Renal pelvis (tissue), 4 donors: Measurements from ENCODE around the gene ADORA2B. TPM values are rescaled to one million over a fixed set of nuclear protein-coding genes. Genes with fewer than 3 reads are reported as not detected.
"Not testable (repeated sequence)": the region's sequence is repeated elsewhere in the genome, so short reads cannot be mapped to it uniquely, and the experiment has no call there.

Source experiments
- DNase-seq: peaks from one replicate; pipeline ENCODE4 v3.0.0-alpha.2; 2013
- polyA plus RNA-seq, 3 donors: library from polyadenylated mRNA; unstranded; fragments of 120-200 nt; gene quantifications; one replicate each; pipeline ENCODE4 v1.2.1, GENCODE V29; 2013; ENCODE audit not compliant: insufficient read length in 3 of 3

The ADORA2B gene
- polyA plus RNA-seq, 3 donors: 1.3 to 7.9 (median 4.9) TPM

DNA sequence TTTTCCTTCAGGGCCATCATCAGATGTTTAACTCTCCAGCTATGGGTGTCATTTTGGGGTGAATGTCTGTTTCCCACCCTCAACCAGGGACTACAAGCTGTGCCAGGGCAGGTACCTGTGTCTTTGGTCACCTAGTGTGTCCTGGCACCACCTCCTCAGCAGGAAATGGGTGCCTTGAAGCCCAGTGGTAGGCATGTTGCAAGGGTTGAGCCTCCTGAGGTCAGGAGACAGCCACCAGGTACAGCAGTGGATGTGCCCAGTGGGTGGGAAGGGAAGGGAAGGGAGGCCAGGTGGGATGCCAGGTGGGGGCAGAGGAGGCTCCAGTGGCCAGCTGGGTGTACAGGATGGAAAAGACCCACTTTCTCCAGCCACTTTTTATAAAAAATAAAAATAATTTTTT, 25.5 kb upstream of the ADORA2B start:
- DNase-seq: no peak

DNA sequence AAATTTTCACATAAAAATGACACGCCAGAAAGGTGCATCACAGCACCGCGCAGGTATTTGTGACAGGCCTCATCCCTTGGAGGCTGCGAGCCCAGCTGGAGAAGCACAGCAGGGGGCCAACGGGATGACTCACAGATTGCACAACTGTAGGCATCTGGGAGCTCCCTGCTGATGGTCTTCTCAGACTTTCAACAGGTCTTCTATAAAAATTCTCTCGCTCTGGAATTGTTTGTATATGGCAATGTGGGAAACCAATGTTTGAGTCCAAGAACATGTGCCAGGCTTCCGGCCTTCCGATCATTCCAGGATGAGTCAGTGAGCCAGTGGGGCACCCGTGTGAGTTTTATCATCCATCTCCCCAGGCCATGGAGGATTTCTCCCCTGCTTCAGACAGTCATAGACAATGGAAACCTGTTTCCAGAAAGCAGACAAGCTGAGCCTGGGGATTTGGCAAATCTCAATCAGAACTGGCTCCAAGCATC, 24.1 kb upstream of the ADORA2B start:
- no peak for DNase-seq

DNA sequence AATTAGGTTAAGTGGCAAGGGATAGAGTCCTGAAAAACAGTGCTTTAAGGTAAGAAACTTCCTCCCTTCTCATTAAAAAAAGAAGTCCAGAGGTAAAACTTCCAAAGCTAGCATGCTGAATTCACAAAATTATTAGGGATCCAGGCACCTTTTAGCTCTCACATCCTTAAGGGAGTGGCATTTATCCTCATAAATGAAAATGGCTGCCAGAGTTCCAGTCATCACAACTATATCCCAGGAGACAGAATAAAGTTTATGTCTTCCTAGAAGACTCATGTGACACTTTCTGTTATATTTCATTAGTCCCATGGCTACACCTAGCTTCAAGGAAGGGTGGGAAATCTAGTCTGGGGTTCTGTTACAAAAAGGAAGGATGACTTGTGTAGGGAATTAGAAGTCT, 23.3 kb upstream of the ADORA2B start:
- no peak for DNase-seq

DNA sequence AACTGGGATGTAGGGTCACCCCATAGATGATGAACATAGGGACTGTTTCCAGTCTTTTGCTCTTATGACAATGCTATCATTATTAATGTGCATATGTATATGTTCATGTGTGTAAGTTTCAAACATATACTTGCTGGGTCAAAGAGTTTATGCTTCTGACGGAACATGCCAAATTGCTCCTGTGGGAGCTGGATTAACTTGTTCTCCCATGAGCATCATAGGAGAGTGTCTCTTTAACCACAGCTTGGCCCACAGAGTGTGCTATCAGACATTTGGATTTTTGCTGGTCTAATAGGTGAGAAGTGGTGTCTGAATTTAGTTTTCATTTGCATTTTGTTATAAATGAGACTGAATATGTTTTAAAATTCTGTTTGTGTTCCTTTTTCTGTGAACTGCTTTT, 22.3 kb upstream of the ADORA2B start:
- DNase-seq: no peak

DNA sequence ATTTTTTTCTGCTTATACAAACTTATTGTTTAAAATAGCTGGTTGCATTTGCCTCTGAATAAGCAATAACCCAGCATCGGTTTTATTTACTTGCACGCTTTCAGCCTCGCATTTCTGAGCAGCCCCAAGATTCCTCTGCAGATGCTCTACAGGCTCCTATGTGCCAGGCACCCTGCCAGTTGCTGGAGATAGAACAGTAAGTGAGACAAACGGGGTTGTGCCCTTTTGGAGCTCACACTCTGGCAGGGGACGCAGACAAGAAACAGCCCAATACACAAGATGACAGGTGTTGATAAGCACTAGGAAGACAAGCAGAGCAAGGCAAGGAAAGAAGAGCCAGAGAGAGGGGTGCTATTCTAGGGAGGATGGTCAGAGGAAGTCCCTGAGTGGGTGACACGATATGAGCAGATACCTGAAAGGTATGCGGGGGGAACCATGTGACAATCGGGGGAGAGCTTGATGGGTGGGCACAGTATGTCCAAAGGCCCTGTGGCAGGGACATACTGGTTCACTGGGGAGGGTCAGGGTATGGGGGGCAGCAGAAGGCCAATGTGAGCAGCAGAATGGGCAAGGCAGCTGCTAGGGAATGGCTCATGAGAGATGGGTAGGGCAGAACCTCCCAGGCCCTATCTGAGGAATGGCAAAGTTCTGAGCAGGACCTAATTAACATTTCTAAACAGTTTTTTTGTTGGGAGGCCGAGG, 18.7 kb upstream of the ADORA2B start:
- no peak for DNase-seq

DNA sequence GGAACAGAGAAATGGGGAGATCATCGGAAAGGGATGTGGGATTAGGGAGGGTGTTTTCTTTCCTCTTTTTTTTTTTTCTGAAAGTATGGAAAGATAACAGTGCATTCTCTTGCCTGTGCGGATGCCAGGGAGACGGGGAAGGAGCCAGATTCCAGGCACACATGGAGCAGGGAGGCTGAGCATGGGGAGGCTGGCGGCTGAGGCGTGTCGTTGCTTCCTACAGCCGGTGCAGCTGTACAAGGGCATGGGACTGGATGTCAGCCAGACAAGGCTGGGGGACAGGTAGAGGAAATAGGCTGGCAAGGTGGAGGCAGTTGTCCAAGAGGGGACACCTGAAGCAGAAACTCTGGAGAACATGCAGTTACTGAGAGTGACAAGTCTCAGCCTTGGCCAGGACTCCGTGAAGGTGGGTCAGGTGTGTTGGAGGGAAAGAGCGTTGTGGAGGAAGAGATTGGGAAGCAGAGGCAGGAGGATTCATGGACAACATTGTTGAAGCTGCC, 16.6 kb upstream of the ADORA2B start:
- DNase-seq: no peak

DNA sequence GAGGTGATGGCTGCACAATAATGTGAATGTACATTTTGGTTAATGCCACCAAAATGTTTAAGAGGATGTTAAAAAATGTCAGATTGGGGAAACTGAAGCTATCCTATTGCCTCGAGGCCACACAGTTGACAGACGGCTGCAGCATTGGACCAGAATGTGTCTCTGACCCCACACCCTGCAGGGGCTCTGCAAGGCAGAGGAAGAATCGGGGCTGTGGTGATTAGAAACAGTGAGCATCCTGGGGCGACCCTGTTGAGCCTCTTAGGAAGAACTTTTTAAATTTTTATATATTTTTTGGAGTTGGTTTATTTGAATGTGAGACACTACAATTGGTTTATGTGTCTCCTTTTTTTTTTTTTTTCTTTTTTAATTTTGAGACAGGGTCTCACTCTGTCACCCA, 15.0 kb upstream of the ADORA2B start:
- no peak for DNase-seq

DNA sequence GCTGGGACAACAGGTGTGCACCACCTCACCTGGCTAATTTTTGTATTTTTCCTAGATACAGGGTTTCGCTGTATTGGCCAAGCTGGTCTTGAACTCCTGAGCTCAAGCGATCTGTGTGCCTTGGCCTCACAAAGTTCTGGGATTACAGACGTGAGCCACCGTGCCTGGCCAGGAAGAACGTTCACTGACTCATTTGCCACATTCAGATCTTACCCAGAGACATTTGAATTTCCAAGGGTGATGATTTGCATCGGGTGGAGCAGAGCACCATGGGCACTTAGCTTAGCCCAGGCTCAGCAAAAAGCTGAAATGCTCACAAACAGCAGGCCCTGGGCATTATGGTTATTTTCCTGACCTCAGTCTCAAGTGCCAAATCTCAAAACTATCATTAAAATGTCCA, 14.5 kb upstream of the ADORA2B start:
- no peak for DNase-seq

DNA sequence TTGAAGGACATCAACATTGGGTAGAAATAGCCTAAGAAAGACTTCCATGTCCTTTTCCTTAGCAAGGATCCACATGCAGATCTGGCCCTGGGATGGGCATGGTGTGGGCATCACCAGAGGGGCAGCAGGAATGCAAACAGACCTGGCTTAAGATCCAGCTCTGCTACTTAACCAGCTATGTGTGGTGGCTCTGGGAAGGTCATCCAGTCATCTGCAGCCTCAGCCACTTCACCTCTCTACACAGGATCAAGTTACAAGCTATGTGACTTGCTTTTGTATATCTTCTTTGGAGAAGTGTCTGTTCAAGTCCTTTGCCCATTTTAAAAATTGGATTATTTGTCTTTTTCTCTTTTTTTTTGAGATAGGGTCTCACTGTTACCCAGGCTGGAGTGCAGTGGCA, 13.5 kb upstream of the ADORA2B start:
- DNase-seq: no peak

DNA sequence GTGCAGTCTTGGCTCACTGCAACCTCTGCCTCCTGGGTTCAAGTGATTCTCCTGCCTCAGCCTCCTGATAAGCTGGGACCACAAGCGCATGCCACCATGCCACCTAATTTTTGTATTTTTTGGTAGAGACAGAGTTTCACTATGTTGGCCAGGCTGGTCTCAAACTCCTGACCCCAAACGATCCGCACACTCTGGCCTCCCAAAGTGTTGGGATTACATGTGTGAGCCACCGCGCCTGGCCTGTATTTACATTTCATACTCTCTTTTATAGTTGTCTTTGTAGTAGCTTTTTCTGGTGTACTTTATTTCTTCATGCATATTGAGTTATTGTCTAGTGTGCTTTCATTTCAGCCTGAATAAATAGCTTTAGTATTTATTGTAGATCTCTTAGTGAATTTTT, 10.1 kb upstream of the ADORA2B start:
- DNase-seq: no peak

DNA sequence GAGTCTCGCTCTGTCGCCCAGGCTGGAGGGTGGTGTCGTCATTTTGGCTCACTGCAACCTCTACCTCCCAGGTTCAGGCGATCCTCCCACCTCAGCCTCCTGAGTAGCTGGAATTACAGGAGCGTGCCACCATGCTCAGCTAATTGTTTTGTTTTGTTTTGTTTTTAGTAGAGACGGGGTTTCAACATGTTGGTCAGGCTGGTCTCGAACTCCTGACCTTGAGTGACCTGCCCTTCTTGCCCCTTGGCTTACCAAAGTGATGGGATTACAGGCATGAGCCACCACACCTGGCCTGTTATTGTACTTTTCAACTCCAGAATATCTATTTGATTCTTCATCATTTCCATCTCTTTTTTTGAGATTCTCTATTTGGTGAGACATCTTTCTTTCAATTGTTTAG, 9.0 kb upstream of the ADORA2B start:
- DNase-seq: no peak

DNA sequence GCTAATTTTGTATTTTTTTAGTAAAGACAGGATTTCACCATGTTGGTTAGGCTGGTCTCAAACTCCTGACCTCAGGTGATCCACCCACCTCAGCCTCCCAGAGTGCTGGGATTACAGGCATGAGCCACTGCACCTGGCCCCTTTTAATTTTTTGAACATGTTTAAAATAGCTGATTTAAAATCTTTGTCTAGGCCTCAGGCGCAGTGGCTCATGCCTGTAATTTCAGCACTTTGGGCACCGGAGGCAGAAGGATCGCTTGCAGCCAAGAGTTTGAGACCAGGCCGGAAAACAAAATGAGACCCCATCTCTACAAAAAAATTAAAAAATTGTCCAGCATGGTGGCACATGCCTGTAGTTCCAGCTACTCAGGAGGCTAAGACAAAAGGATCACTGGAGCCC, 8.4 kb upstream of the ADORA2B start:
- not testable (repeated sequence) for DNase-seq

DNA sequence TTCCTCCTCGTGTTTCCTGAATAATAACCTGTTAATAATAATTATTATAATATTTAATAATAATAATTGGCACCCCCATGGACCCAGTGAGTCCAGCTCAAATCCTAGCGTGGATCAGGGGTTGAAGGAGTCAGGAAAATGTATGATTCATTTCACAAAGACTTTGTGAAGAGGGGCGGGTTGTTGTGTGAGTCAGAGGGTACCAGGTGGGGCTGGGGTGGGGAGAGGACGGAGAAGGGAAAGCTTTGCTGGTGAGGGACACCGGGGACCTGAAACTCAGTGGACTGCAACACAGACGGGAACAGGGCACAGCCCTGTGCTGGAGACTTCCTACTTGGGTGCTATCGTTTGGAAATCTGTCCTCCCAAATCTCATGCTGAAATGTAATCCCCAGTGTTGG, 3.1 kb upstream of the ADORA2B start:
- no peak for DNase-seq

DNA sequence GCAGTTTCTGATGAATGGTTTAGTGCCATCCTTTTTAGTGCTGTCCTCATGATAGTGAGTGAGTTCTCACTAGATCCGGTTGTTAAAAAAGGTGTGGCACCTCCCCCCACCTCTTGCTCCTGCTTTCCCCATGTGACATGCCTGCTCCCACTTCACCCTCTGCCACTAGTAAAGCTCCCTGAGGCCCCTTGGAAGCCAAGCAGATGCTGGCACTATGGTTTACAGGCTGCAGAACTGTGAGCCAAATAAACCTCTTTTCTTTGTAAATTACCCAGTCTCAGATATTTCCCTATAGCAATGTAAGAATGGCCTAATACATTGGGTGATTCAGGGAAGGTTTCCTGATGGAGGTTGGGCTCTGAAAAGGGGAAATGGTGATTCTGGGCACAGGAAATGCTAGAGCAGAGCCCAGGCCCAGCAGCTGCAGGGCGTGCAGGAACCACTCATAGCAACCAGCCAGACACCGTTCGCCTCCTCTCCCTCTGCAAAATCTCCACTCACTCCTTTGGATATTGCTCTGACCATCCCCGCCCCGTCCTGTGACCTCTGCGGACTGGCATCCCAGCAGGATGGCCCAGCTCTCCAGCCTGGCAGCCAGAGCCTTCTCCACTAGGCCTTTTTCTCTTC, 2.6 kb upstream of the ADORA2B start:
- no peak for DNase-seq

DNA sequence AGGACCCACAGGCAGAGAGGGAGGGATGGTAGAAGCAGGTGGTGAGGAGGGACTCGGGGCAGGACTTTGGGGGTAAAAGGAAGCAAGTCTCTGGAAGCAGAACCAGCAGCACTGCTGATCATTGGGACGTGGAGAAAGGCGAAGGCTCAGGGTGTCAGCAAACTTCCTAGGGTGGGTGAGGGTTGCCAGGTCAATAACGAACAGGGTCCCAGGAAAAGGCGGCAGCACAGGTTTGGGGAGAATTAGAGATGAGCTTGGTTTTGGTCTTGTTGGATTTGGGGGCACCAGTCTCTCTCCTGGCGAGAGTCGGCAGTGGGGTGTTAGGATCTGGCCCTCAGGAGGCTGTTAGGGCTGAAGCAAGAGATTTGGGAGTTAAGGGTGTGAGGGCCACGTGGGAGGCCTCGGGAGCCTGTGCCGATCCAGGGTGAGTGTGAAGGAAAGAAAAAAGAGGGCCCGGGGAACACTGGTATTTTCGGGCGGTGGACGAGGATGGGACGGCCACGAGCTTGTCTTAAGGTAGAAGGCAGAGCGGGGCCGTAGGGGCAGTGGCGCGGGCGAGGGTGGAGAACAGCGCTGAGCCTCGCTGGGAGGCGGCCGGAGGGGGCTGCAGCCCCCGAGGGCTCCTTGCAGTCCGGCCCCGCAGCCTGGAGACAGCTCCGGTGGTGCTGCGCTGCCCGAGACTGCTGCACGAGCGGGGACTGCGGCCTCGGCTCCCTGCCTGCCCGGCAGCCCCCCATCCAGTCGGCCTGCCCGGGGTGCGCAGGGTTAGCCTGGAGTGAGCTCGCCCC, 765 bp upstream of the ADORA2B start:
- no peak for DNase-seq

DNA sequence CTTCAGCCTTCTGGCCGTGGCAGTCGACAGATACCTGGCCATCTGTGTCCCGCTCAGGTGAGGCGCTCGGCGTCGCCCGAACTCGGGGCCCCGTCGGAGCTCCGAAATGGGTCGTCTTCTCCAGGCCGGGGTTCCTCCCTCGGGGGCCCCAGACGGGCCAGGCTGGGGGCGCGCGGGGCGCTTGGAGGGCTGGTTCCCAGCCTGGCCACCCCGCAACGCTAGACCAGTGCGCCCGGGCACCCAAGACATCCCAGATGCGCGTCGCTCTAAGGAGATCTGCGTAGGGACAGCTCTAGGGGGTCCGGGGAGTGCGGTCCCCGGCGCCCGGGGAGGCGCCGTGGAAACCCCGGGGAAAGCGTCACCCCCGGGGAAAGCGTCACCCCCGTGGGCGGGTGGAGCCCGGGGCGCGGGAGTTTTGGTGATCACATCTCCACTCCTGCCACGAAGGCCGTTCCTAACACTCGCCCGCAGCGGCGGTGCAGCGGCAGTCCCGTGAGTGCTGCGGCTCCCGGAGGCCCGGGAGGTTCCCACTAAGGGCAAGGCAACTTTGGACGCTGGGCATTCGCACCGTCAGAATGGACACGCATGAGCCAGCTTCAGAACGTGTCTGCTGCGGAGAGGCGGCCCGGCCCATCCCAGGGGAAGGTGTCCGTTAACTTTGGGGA, 729 bp downstream of the ADORA2B start:
- DNase-seq: no peak

DNA sequence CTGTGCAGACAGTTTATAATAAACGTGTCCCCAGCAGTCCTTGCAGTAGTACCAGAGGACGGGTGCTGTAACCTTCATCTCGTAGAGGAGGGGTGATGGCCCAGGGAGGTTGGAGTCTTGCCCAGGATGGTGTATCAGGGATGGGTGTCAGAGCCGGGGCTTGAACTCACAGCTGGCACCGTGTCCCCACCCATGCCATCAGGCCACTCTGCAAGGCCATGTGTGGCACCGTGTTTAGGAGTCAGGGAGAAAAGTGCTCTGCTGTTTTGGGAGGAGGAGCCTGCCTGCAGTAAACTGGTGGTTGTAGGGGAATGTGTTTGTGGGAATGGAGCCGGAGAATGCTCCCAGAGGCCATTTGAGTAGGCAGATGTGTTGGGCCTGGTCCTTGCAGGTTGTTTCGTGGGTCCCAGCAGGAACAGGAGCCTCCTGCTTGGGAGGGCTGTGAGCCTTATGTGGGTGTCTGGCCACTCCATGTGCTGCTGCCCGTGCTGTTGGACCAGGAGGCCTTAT, 1.7 kb downstream of the ADORA2B start:
- no peak for DNase-seq

DNA sequence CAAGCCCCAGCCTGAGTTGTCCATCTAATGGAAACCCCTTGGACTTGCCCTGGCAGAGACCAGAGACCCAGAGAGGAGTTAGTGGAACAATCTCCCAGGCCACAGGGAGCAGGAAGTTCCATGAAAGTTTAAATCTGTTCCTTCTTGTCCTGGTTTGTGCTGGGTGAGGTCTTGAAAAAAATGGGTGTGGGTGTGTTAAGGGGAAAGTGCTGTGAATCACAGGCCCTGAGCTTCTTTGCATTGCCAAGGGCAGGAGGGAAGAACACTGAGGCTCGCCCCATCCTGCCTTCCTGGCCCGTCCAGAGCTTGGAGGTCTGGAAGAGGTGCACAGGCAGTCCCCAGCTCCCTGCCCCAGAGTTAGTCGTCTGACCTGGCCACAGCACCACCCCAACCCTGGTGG, 2.3 kb downstream of the ADORA2B start:
- DNase-seq: no peak

DNA sequence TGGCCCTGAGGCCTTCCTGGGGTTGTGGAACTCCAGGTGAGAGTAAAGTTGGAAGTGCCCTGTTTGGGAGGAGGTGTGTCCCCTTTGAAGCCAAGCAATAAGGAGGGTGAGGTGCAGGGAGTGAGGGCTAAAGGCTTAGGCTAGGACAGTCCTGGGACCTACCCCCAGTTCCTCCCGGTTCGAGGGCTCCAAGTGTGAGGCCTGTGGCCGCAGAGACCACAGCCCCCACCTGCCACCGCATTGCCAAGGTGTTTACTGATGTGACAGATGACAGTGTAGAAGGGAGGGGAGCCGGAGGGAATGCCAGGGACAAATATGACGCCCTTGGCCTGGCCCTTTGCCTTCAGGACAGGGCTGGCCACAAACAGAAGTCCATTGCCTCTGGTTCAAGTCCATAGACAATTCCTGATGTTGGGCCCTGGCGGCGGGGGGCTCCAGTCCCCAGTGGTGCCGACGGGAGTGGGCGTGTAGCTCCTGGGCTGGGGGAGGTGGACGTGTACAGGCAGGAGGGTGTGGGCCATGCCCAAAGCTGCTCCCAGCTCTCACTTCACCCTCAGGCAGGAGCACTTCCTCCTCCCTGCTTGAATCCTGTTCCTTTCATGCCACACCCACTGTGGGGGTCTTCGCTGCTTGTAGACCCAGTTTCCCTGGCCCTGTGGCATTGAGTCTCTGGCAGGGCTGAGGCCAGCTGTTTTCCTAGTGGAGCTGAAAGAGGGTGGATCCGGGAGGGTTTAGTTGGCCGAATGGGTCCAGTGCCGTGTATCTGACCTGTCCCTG, 3.2 kb downstream of the ADORA2B start:
- DNase-seq: no peak

DNA sequence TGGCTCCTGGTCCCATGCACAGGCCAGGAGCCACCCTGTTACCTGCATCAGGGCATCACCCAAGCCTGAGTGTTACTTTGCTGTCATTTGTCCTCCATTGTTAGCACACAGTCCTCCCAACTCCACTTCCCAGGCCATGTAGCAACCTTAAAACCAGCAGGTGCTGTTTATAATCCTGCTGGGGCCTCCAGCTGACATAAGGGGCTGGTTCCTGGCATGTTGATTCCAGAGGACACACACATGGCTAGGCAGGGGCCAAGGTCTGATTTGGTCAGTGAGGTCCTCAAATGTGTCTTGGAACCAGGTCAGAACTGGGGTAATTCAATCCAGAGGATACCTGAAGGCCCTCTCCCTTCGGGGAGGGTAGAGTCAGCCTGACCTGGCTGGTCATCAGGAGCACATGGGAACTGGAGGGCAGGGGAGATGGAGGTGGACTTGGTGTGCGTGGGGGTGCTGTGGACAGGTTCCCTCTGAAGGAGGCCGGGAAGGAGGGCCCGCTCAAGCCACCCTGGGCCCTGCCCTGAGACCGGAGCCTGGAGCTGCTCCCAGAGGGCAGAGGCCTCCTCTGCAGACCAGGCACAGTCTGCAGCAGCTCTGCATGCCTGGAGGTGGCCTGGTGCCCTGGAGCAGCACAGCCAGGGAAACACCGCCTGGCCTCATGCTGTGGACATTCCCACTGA, 6.6 kb downstream of the ADORA2B start:
- DNase-seq: no peak

DNA sequence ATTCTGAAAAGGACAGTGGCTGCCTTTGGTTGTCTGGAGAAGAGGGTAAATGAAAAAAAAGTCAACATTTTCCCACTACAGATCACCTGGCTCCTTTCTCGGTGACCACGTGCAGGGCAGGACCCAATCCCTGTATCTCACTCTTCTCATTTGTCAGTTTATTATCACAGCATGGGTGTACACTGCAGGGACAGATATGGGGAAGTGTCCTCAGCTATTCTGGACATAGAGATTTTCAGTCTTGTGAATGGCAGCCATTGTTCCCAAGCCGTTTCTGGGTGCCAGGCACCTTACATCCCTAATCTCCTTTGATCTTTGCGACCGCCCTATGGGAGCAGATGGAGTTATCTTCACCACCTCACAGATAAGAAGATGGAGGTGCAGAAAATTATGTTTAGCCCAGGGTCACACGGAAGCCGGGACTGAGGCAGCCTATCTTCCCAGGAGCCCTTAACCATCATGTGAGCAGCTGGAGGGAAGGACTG, 7.2 kb downstream of the ADORA2B start:
- DNase-seq: no peak
